HG02981 (cell line): ENCODE data around the gene KIAA1755.

Source experiments
- ATAC-seq: cut with Tn5 transposase; IDR thresholded peaks from one replicate; pipeline ENCODE4 v1.9.1; 2021; ENCODE audit warnings: mild to moderate bottlenecking, moderate library complexity; ENCODE audit not compliant: unreplicated experiment

KIAA1755 gene

GRCh38 chr20:38168791-38169589, 91.5 kb downstream of the KIAA1755 start:
- no peak for ATAC-seq

GRCh38 chr20:38167851-38168760, 92.4 kb downstream of the KIAA1755 start:
- no peak for ATAC-seq

- ATAC-seq: no peak
Measured at GRCh38 chr20:38167328-38167850, 93.1 kb downstream of the KIAA1755 start.

GRCh38 chr20:38166703-38167233, 93.8 kb downstream of the KIAA1755 start:
- no peak for ATAC-seq

GRCh38 chr20:38165966-38166702, 94.4 kb downstream of the KIAA1755 start:
- no peak for ATAC-seq

GRCh38 chr20:38165089-38165965, 95.2 kb downstream of the KIAA1755 start, which contains the start of gene TGM2:
Gene TGM2 (minus strand): TSS chr20:38165270. CDS start chr20:38165198, 72 bp downstream.
- ATAC-seq: peak; percentile 78

GRCh38 chr20:38164624-38165088, 95.9 kb downstream of the KIAA1755 start:
- ATAC-seq: no peak

- ATAC-seq: no peak
Measured at GRCh38 chr20:38164069-38164468, 96.5 kb downstream of the KIAA1755 start.

- ATAC-seq: no peak
Measured at GRCh38 chr20:38162878-38163875, 97.4 kb downstream of the KIAA1755 start.

GRCh38 chr20:38162149-38162548, 98.4 kb downstream of the KIAA1755 start:
- no peak for ATAC-seq

- no peak for ATAC-seq
Measured at GRCh38 chr20:38161412-38161774, 99.1 kb downstream of the KIAA1755 start.
